Vagina (tissue), 2 donors: ENCODE data around the gene LRRC45. TPM values are rescaled to one million over a fixed set of nuclear protein-coding genes. Genes with fewer than 3 reads are reported as not detected.

Source experiments
- DNase-seq, 2 donors: peaks; one replicate each; pipeline ENCODE4 v3.0.0-alpha.2; 2017; ENCODE audit errors: extremely low spot score in 2 of 2
- H3K27ac ChIP-seq: fragments of 200-600 bp; sonication (generic); one replicate; pipeline ENCODE4 v1.5.1; 2019
- H3K27me3 ChIP-seq: fragments of 200-600 bp; sonication (generic); one replicate; pipeline ENCODE4 v1.5.1; 2019
- H3K36me3 ChIP-seq, 2 donors: fragments of 200-600 bp; sonication (generic); one replicate each; pipeline ENCODE4 v1.5.1; 2017 to 2019
- H3K4me1 ChIP-seq: fragments of 200-600 bp; sonication (generic); one replicate; pipeline ENCODE4 v1.5.1; 2019
- H3K4me3 ChIP-seq, 2 donors: fragments of 200-600 bp; sonication (generic); 1 replicate in 1 of 2; 2 replicates in 1 of 2; pipeline ENCODE4 v1.5.1; 2016 to 2019
- H3K9me3 ChIP-seq: fragments of 200-600 bp; sonication (generic); one replicate; pipeline ENCODE4 v1.5.1; 2019
- CTCF ChIP-seq, 3 experiments: fragments of 450-650 bp in 2 of 3; fragments of 200-600 bp in 1 of 3; sonication (generic) in 1 of 3; IDR thresholded peaks; one replicate each; pipeline ENCODE4 v1.5.1; 2017 to 2019; ENCODE audit warnings: antibody characterized with exemption in 3 of 3, mild to moderate bottlenecking in 2 of 3, moderate library complexity in 2 of 3
- POLR2A ChIP-seq, 2 donors: fragments of 450-650 bp; IDR thresholded peaks; one replicate each; pipeline ENCODE4 v1.6.1; 2017; ENCODE audit warnings: antibody characterized with exemption in 2 of 2, mild to moderate bottlenecking in 2 of 2, moderate library complexity in 2 of 2
- POLR2AphosphoS5 ChIP-seq, 2 donors: sonication (generic); formaldehyde crosslinking; IDR thresholded peaks; one replicate each; pipeline ENCODE4 v1.9.0; 2017; ENCODE audit warnings: antibody characterized with exemption in 2 of 2, mild to moderate bottlenecking in 2 of 2, low read depth in 1 of 2; ENCODE audit not compliant: insufficient read depth in 1 of 2
- intact Hi-C: fragments of 100-400 bp; cut with DNase I; formaldehyde crosslinking; loops from one replicate; pipeline ENCODE4 v1.15.1; 2023
- total RNA-seq: library from RNA; depleted of rRNA; stranded (reverse); fragments of >200 nt; gene quantifications from one replicate; pipeline ENCODE4 v1.2.3, GENCODE V29; 2016

The LRRC45 gene
- total RNA-seq, 1 donor from 2014 or later, result 14.0 TPM

- Histone ChIP-seq H3K36me3 (peaks cover 0 to 37% of the 10 kb centered on the region in 2 donors), H3K27me3 (no peaks in the 10 kb centered on the region), H3K9me3 (no peaks in the 10 kb centered on the region), H3K4me1 (peaks cover 30% of the 10 kb centered on the region), H3K27ac (peak overlapping the region; percentile 94), H3K4me3 (peak overlapping the region; percentile 81 to 92)
- TF ChIP-seq CTCF (IDR thresholded peaks at IDR 0.05) (no peak), POLR2AphosphoS5 (IDR thresholded peaks at IDR 0.05; ENCODE audit: insufficient read depth in 1 of 2, low read depth in 1 of 2) (no peak), POLR2A (IDR thresholded peaks at IDR 0.05) (no peak)
- intact Hi-C loops, result no loop called here
- DNase-seq, result no peak
These were observed 41.5 kb downstream of the LRRC45 start for GRCh38 chr17:82064433-82065192.

- intact Hi-C loops, result no loop called here
- H3K27ac ChIP-seq, result peak overlapping the region; percentile 94
- no peaks in the 10 kb centered on the region for H3K27me3 ChIP-seq
- H3K4me3 ChIP-seq, result peak overlapping the region; percentile 81 to 92
- peaks cover 0 to 32% of the 10 kb centered on the region in 2 donors for H3K36me3 ChIP-seq
- DNase-seq, result no peak
- H3K9me3 ChIP-seq, result no peaks in the 10 kb centered on the region
- peaks cover 30% of the 10 kb centered on the region for H3K4me1 ChIP-seq
- TF ChIP-seq POLR2AphosphoS5 (IDR thresholded peaks at IDR 0.05; ENCODE audit: insufficient read depth in 1 of 2, low read depth in 1 of 2), result no peak
These were observed 42.1 kb downstream of the LRRC45 start for GRCh38 chr17:82065193-82065637.

- peaks cover 0 to 27% of the 10 kb centered on the region in 2 donors for H3K36me3 ChIP-seq
- intact Hi-C loops, result no loop called here
- H3K9me3 ChIP-seq, result no peaks in the 10 kb centered on the region
- TF ChIP-seq POLR2A (IDR thresholded peaks at IDR 0.05) (peak in 1 of 2 donors; percentile 20), POLR2AphosphoS5 (IDR thresholded peaks at IDR 0.05; ENCODE audit: insufficient read depth in 1 of 2, low read depth in 1 of 2) (peak in 1 of 2 donors; percentile 64), CTCF (IDR thresholded peaks at IDR 0.05) (no peak)
- H3K4me1 ChIP-seq, result peaks cover 30% of the 10 kb centered on the region
- peak within 1 kb of the TSS; percentile 94 for H3K27ac ChIP-seq
- H3K27me3 ChIP-seq, result no peaks in the 10 kb centered on the region
- H3K4me3 ChIP-seq, result peak within 1 kb of the TSS; percentile 81 to 92
- DNase-seq, result no peak
These were observed 42.7 kb downstream of the LRRC45 start, which contains the start of gene DUS1L for GRCh38 chr17:82065638-82066303. Gene DUS1L, minus strand, starts transcription at chr17:82065804. Its CDS starts 745 bp downstream, at chr17:82065059.

GRCh38 chr17:82070611-82071010, 47.5 kb downstream of the LRRC45 start:
- no peak for TF ChIP-seq POLR2AphosphoS5 (IDR thresholded peaks at IDR 0.05; ENCODE audit: insufficient read depth in 1 of 2, low read depth in 1 of 2)
- no peak for TF ChIP-seq CTCF (IDR thresholded peaks at IDR 0.05)
- no peak for TF ChIP-seq POLR2A (IDR thresholded peaks at IDR 0.05)
- Histone ChIP-seq H3K27ac (no peak overlapping the region), H3K27me3 (no peaks in the 10 kb centered on the region), H3K4me3 (no peak overlapping the region), H3K36me3 (no peaks in the 10 kb centered on the region), H3K4me1 (peaks cover 12% of the 10 kb centered on the region), H3K9me3 (no peaks in the 10 kb centered on the region)
- no peak for DNase-seq
- intact Hi-C loops, result no loop called here

GRCh38 chr17:82072827-82073226, 49.7 kb downstream of the LRRC45 start:
- Histone ChIP-seq H3K27me3 (no peaks in the 10 kb centered on the region), H3K36me3 (no peaks in the 10 kb centered on the region), H3K4me3 (no peak overlapping the region), H3K4me1 (peaks cover 8% of the 10 kb centered on the region), H3K9me3 (no peaks in the 10 kb centered on the region), H3K27ac (no peak overlapping the region)
- no peak for DNase-seq
- intact Hi-C loops, result no loop called here
- TF ChIP-seq POLR2AphosphoS5 (IDR thresholded peaks at IDR 0.05; ENCODE audit: insufficient read depth in 1 of 2, low read depth in 1 of 2) (no peak), CTCF (IDR thresholded peaks at IDR 0.05) (no peak), POLR2A (IDR thresholded peaks at IDR 0.05) (no peak)
